GM19238 (cell line): ENCODE data around the gene CPD.
"Not testable (repeated sequence)": the region's sequence is repeated elsewhere in the genome, so short reads cannot be mapped to it uniquely, and the experiment has no call there.

Experiments used
- DNase-seq: peaks from one replicate; pipeline ENCODE4 v3.0.0; 2011; ENCODE audit warnings: low spot score; ENCODE audit not compliant: insufficient read length

CPD gene

DNA sequence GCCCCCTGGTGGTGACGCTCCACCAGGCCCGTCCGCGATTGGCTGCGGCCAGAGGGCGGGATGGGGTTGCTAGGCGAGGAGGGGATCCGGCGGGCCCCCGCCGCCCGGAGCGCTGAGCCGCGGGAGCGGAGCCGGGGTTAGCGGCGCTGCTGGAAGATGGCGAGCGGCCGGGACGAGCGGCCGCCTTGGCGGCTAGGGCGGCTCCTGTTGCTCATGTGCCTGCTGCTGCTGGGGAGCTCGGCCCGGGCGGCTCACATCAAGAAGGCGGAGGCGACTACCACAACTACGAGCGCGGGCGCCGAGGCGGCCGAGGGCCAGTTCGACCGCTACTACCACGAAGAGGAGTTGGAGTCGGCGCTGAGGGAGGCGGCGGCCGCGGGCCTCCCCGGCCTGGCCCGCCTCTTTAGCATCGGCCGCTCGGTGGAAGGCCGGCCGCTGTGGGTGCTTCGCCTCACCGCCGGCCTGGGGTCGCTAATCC, at the start of gene CPD:
Gene CPD (plus strand): TSS at position 103 of the 478 bp plus-strand sequence. CDS start 54 bp downstream, at position 157.
- peak; percentile 92 for DNase-seq

DNA sequence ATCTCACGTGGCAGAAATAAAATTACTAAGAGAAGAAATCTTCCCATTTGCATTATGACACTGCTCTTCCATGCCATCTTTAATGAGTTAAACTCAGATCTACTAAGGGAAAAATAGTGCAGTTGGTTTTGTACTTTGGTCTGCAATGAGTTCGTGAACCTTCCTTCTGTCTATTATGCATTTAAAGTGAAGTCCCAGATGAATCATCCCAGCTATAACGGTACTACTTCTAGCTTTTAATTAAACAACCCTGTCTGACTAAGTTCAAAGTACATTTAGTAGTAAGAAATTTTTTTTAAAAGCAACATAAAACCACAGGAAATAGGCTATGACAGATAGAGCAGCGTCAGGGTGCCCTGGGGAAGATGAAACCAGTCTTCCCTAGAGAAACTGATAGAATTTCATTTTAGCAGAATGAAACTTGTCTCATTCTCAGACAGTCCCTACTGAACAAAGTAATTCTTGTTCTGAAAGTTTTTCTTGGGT, 46.6 kb upstream of the CPD start:
- DNase-seq, result peak; percentile 16

DNA sequence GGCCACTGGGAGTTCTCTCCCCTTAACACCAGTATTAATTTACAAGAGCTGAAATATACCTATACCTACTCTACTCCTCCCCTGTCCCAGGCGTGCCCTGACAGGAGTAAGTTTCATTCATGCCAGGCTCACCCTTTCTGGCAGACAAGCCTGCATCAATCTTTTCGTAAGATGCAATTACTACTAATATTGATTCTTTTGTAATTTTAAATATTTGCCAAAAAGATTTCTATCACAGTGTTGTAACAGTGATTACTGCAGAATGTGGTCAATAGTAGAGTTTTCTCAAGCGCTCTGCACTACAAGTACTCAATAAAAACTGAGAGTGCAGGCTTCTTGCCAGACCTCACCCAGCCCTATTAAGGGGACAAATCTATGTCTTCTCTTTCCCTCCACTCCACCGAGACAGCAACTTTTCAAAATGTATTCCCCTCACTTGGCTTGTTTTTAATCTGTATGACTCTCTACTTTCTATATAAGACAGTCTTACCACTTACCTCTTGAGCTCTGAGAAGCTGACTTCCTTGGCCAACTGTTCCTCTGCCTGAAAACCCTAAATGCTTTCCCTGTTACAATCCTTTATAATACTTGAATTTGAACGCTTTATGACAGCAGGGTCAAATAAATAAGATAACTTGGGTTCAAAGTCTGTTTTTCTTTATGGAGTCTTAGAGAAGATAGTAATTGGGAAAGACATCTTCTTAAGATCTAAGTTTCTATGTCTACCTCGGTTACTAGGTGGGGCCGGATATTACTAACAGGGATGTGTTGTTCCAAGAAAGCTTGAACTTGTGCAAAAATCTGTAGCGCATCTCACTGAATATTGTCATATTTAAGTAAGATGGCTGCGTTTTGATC, 45.0 kb upstream of the CPD start, which contains the start of gene TMIGD1:
Gene TMIGD1 (minus strand): TSS at position 555 of the 858 bp plus-strand sequence. CDS start 1,924 bp downstream, outside the sequence.
- no peak for DNase-seq

DNA sequence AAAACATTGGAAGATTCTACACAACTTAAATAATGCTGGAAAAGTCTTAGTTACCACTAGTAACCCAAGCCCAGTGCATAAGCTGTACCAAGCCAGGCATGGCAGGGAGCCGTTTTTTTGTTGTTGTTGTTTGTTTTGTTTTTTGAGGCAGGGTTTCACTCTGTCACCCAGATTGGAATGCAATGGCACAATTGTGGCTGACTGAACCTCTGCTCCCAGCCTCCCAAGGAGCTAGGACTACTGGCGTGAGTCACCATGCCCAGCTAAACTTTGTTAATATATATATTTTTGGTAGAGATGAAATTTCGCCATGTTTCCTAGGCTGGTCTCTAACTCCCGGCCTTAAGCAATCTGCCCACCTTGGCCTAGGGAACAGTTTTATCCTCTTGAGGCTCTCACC, 44.3 kb upstream of the CPD start:
- no peak for DNase-seq

DNA sequence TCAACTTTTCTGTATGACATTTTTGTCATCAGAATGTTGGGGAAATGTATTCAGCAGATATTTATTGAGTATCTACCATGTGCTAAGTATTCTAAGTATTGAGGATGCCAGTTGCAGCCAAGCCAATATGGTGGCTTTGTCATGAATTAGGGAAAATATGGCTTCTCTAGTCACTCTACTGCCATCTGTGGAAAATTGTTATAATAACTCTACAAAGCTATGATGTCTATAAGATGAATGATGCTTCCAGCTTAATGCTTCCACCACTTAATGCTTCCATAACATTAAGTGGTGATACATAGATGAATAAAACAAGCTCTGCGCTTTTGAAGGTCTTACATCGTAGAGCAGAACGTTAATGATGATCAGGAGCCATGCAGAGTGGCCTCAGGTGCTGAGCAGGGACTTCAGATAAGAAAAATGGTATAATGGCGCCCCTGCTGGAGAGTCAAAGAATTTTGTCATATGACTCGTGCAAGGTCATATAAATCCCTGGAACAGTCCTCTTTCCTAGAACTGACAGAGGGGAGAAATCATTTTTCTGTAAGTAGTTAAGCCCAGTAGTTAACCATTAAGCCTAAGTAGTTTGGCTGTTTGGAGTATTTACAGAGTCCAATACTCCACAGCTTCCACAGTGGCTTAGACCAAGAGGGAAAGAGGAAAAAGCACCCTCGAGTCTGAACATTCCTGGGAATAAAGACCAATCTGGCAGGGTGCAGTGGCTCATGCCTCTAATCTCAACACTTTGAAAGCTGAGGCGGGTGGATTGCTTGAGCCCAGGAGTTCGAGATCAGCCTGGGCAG, 42.2 kb upstream of the CPD start:
- no peak for DNase-seq

DNA sequence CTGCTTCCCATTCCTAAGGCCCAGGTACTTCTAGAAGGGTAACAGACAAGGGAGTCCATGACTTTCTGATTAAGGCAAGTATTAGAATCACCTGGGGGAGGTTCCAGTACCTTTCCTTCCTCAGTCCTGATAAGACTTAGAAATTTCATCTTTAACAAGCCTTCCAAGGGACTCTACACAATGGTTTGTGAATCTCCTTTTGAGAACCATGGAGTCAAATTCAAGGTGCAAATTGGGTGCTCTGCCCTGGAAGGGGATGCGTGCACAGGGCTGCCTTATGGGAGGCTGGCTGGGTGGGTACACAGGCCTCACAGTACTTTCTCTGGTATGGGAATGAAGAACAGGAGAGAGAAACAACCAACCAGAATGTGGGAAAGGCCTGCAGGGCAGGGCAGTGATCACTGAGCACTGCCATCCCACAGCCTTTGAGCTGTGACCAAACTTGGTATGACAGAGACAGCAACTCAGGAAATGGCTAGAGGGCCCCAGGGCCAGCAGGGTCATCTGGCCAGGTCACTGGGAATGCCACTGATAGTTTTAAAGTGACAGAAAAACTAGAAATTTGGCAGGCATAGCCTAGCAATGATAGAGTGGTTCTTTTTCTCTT, 41.2 kb upstream of the CPD start:
- no peak for DNase-seq

DNA sequence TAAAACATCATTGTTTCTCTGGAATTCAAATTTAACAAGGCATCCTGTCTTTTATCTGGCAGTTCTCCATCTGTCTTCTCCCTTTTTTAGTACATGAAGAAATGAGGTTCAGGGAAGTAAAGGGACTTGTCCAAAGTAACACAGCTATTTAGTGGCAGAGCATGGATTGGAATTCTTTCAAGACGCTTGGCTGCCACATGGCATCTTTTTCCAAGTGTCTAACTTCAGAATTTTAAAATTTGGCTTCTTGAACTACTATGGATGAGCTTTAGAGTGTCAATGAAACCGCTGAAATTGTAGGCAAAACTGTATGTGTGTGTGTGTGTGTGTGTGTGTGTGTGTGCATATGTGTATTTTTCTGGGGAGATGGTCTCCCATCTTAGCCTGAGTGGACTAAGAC, 39.6 kb upstream of the CPD start:
- DNase-seq, result no peak

DNA sequence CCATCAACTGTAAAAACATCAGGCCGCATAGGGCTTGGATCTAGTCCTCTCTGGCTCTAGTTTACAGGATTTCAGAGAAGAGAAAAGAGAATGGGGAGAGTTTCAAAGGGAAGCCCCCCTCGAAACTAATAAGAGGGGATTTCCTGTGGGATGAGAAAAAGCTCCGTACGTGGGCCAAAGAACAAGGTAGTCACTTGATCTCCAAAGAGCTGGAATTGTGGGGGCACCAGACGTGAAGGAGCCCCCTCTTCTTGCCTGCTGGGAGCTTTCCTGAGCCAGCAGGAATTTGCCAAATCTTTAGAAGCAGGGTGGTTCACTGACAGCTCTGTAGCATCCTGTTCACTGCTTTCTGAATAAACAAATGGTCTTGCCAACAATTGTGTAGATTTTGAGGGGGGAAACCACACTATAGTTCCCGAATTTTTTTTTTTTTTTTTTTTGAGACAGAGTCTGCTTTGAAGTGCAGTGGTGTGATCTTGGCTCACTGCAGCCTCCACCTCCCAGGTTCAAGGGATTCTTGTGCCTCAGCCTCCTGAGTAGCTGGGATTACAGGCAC, 37.8 kb upstream of the CPD start:
- no peak for DNase-seq

DNA sequence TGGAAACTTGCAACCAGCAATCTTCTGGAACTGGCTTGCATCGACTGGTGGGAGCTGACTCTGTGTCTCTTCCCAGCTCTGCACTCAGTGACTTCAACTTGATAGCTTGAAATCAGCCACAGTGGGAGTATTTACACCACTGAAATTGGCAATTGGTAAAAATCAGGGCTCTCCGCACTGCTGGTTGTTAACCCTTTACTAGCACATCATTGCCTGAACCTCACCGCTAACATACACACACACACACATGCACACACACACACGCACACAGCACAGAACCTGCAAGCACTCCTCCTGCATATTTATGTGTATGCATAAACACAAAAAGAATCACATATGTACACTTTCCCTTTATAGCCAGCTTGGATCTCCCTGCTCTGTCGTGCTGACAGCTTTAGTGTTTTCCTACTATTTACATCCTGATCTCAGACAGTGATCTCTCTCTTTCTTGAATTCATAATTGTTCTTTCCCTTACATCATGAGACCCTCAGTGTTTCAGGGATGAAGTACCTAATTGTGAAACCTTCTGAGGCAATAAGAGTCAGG, 37.0 kb upstream of the CPD start:
- DNase-seq, result no peak

DNA sequence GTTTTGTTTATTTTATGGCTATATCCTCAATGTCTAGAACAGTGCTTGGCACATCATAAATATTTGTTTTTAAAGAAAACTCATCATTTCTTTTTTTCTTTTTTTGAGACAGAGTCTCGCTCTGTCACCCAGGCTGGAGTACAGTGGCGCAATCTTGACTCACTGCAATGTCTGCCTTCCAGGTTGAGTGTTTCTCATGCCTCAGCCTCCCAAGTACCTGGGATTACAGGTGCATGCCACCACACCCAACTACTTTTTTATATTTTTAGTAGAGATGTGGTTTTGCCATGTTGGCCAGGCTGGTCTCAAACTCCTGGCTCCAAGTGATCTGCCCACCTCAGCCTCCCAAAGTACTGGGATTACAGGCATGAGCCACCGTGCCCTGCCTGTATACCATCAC, 35.5 kb upstream of the CPD start:
- not testable (repeated sequence) for DNase-seq

DNA sequence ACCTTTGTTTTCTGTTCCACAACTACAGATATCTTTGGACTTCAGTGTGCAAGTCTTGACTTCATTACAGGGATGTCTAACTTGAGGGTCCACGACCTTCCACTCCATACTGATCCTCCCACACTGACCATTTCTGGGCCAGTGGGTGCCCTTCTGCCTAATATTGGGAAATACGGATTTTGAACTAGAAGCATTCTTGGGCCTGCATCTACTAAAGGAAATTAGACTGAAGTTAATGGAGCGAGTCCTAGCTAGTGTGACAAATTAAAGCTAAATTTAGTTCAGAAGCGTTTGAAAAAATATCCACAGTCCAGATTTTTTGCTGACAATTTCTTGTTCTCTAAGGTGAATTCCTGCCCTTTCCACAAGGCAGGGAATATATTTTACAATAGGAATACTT, 34.9 kb upstream of the CPD start:
- no peak for DNase-seq

DNA sequence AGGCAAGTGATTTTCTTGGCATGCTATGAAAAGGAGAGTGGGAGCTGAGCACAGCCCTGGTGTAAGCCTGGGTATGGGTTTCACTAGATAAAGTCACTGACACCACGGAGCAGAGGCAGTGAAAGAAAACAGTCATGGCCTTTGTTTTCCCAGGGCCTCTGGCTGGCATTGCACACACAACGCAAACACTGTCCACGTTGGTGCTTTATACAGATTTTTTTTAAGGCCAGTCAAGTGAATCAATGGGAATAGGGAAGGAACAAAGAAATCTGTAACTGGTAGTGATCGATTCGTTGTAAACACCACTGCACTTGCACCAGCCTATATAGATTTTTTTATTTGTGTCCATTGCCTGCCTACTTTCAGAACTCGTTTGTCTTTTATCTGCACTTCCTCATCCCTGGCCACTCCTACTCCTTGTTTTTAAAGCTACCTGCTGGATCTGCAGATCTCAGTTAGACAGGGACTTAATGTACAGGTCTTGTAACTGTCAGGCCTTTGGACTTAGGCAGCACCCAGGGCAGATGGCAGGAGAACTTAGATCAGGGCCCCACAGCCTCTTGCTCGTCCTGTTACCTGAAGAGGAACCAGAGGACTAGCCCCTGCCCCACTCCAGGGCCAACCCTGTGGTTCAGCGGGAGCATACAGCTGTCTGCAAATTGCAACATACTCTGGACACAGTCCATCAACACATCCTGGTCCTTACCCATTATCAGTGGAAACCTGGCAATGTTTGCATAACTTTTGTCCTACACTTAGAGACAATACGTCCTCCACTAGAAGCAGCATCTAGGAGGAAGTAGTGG, 34.2 kb upstream of the CPD start:
- no peak for DNase-seq

DNA sequence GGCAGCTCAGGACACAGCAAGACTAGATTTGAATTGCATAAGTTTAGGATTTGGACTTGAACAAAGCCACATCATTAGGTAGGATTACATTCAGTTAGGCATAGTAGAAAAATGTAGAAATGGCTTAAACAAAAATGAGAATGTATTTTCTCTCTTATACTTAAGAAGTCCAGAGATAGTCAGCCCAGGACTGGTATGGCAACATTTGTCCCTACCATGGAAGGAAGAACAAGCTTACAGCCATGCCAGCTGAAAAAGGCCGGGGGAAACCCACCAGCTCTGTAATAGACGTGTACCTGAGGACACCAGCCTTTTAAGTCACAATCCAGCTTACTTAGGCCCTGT, 33.7 kb upstream of the CPD start:
- DNase-seq, result no peak

DNA sequence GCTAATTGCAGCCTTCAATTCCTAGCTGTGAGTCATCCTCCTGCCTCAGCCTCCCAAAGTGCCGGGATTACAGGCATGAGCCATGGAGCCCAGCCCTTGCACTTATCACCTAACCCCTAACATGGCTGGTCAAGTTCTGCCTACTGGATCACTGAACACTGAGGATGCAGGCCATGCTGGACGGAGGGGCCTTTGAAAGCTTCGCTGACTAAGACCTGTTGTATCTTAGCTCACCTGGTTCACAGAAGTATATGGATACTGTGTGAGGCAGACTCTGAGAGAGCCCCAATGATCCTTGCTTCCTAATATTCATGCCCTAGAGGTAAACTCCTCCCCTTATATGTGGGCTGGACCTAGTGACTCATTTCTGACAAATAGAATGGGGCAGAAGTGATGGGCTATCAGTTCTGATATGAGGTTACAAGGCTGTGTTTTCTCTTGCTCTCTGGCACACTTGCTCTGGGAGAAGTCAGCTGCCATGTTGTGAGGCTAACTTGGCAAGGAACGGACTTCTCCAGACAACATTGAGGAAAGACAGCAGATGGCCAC, 33.1 kb upstream of the CPD start:
- DNase-seq, result no peak

DNA sequence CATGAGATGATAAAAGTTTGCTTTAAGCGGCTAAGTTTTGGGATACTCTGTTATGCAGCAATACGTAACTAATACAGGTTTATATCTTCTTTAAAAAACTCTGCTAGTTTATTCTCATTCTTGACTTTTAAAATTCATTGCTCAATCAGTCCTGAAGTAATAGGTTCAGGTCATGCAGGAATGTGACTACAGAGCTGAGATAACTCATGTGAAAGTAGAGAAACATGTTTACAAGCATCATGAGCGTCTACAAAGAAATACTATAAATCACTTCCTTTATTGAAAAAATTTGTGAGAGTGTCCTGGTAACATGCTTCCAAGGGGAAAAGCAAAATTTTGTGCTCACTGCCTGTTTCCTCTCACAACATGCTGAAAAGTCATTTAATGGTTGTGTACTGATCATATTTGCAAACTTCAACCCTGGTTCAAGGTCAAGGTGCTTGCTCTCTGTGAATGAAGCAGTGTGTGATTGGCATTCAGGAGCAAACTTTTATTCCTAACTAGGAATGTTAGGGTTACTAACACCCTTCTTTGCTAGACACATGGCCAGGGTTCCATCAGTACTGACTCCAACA, 32.4 kb upstream of the CPD start:
- no peak for DNase-seq

DNA sequence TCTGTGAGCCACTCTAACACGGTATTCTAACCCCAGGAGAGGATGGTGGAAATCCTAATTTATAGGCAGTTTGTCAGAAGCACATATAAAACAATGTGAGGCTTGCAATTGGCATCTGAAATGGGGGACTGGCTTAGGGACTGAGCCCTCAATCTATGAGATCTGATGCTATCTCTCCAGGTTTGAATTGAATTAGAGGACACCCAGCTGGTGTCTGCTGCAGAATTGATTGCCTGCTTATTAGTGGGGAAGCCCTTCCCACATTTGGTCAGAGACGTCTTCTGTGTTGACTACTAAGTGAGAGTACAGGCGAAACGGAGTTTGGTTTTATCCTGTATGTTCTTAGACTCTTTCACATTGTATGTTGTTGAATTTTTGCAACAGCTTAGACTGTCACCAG, 31.2 kb upstream of the CPD start:
- DNase-seq, result no peak

DNA sequence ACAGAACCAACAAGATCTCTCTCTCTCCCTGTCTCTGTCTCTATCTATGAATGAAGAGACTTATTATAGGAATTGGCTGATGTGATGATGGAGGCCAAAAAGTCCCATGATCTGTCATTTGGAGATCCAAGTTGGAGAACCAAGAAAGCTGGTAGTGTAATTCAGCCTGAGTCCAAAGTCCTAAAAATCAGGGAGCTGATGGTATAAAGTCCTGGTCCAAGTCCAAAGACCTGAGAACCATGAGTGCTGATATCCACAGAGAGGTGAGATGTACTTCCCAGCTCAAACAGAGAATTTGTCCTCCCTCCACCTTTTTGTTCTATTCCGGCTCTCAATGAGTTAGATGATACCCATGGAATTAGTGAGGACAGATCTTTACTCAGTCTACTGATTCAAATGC, 29.5 kb upstream of the CPD start:
- DNase-seq, result no peak

DNA sequence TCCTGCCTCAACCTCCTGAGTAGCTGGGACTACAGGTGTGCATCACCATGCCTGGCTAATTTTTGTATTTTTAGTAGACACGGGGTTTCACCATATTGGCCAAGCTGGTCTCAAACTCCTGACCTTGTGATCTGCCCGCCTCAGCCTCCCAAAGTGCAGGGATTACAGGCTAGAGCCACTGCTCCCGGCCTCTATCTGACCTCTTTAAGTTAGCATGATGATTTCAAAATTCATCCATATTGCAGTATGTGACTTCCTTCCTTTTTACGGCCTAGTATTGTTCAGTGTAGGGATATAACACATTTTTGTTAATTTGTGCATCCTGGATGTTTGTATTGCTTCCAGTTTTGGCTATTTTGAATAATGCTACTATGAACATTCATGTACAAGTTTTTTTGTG, 27.5 kb upstream of the CPD start:
- not testable (repeated sequence) for DNase-seq

DNA sequence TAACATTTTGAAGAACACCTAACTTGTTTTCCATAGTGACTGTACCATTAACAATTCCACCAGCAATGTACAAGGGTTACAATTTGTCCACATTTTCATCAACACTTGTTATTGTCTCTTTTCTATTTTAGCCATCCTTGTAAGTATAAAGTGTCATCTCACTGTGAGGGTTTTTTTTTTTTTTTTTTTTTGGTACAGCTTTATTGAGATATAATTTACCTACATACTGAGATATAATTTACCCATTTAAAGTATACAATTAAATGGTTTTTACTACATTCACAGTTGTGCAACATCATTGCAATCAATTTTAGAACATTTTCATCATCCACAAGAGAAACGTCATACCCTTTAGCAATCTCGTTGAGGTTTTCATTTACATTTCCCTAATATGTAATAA, 27.0 kb upstream of the CPD start:
- DNase-seq, result no peak
